Activated CD4-positive, alpha-beta T cell treated with anti-CD3 and anti-CD28 coated beads, Interleukin-10, Interleukin-2, amounts not matched to agents 100 ng/mL and 50 ng/mL, durations not matched to agents 16 hours and 8 hours (primary cell): ENCODE results near the gene OR4C46.
"Not testable (repeated sequence)": the region's sequence is repeated elsewhere in the genome, so short reads cannot be mapped to it uniquely, and the experiment has no call there.

Source experiments
- DNase-seq: peaks from one replicate; pipeline ENCODE4 v3.0.0-alpha.2; 2020

Gene OR4C46

GRCh38 chr11:54603898-54604297 is at the start of gene OR4C46:
TSS of gene OR4C46 (minus strand) at chr11:54603998. CDS start at chr11:54603998, 0 bp downstream.
- no peak for DNase-seq

- not testable (repeated sequence) for DNase-seq
Measured at GRCh38 chr11:54645606-54646005, 41.8 kb upstream of the OR4C46 start.

- not testable (repeated sequence) for DNase-seq
Measured at GRCh38 chr11:54561439-54561838, 42.4 kb downstream of the OR4C46 start.

GRCh38 chr11:54558919-54559318 is 44.9 kb downstream of the OR4C46 start:
- DNase-seq: no peak

- no peak for DNase-seq
Measured at GRCh38 chr11:54558407-54558806, 45.4 kb downstream of the OR4C46 start.
